Measurements from ENCODE around the gene PRR5L. TPM values are rescaled to one million over a fixed set of nuclear protein-coding genes. Genes with fewer than 3 reads are reported as not detected.

Gene PRR5L
- total and polyA plus RNA-seq, 5 experiments from 2014 or later = 0.50 to 21.3 (median 1.2) TPM

GRCh38 chr11:36354221-36355003, 58.3 kb downstream of the PRR5L start:
- POLR2A ChIA-PET = no interaction called here
- Mint-ChIP-seq H3K27me3 (peaks cover 15 to 74% (median 22%) of the 10 kb centered on the region in 5 donors), H3K9me3 (no peaks in the 10 kb centered on the region), H3K4me3 (no peak overlapping the region), H3K27ac (peak overlapping the region in 1 of 10 donors; percentile 9), H3K36me3 (no peaks in the 10 kb centered on the region), H3K4me1 (peaks cover 6 to 65% (median 9%) of the 10 kb centered on the region in 4 donors)
- ATAC-seq (no peak), DNase-seq (no peak)

- H3K36me3 Mint-ChIP-seq = no peaks in the 10 kb centered on the region
- ATAC-seq (no peak), DNase-seq (no peak)
- no peak overlapping the region for H3K4me3 Mint-ChIP-seq
- H3K9me3 Mint-ChIP-seq = no peaks in the 10 kb centered on the region
- H3K27me3 Mint-ChIP-seq = peaks cover 12 to 90% (median 29%) of the 10 kb centered on the region in 5 donors
- no peak overlapping the region for H3K27ac Mint-ChIP-seq
- POLR2A ChIA-PET = no interaction called here
- peaks cover 4 to 75% (median 12%) of the 10 kb centered on the region in 4 donors for H3K4me1 Mint-ChIP-seq
These were observed 60.1 kb downstream of the PRR5L start for GRCh38 chr11:36356201-36356600.

- Mint-ChIP-seq H3K27ac (no peak overlapping the region), H3K4me3 (no peak overlapping the region)
These were observed 61.7 kb downstream of the PRR5L start for GRCh38 chr11:36357831-36358230.

GRCh38 chr11:36358436-36358835, 62.3 kb downstream of the PRR5L start:
- Mint-ChIP-seq H3K4me3 (no peak overlapping the region), H3K27me3 (peaks cover 11 to 94% (median 35%) of the 10 kb centered on the region in 5 donors), H3K4me1 (peaks cover 3 to 79% (median 9%) of the 10 kb centered on the region in 4 donors), H3K9me3 (no peaks in the 10 kb centered on the region), H3K27ac (no peak overlapping the region), H3K36me3 (peaks cover 0 to 3% (median 0%) of the 10 kb centered on the region in 3 donors)
- POLR2A ChIA-PET = no interaction called here
- DNase-seq (no peak), ATAC-seq (no peak)

More at GRCh38 chr11:36357831-36358230, 61.7 kb downstream of the PRR5L start:
- POLR2A ChIA-PET = no interaction called here
- peaks cover 0 to 3% (median 0%) of the 10 kb centered on the region in 3 donors for H3K36me3 Mint-ChIP-seq
- ATAC-seq = no peak
- peaks cover 3 to 79% (median 13%) of the 10 kb centered on the region in 4 donors for H3K4me1 Mint-ChIP-seq
- no peak for DNase-seq
- H3K9me3 Mint-ChIP-seq = no peaks in the 10 kb centered on the region
- H3K27me3 Mint-ChIP-seq = peaks cover 13 to 94% (median 35%) of the 10 kb centered on the region in 5 donors

- no peaks in the 10 kb centered on the region for H3K9me3 Mint-ChIP-seq
- H3K4me1 Mint-ChIP-seq = peaks cover 3 to 77% (median 9%) of the 10 kb centered on the region in 4 donors
- no peak for DNase-seq
- peaks cover 0 to 3% (median 0%) of the 10 kb centered on the region in 3 donors for H3K36me3 Mint-ChIP-seq
- POLR2A ChIA-PET = no interaction called here
- no peak for ATAC-seq
- peak overlapping the region in 1 of 10 donors; percentile 24 for H3K4me3 Mint-ChIP-seq
- H3K27me3 Mint-ChIP-seq = peaks cover 7 to 90% (median 28%) of the 10 kb centered on the region in 5 donors
- peak overlapping the region in 2 of 10 donors; percentile 15 to 45 for H3K27ac Mint-ChIP-seq
These were observed 64.2 kb downstream of the PRR5L start for GRCh38 chr11:36360318-36360717.

GRCh38 chr11:36360826-36361415, 64.8 kb downstream of the PRR5L start:
- peak overlapping the region in 1 of 10 donors; percentile 5 for H3K4me3 Mint-ChIP-seq
- peaks cover 0 to 3% (median 0%) of the 10 kb centered on the region in 3 donors for H3K36me3 Mint-ChIP-seq
- POLR2A ChIA-PET = no interaction called here
- DNase-seq (no peak), ATAC-seq (no peak)
- H3K27ac Mint-ChIP-seq = peak overlapping the region in 2 of 10 donors; percentile 15 to 38
- no peaks in the 10 kb centered on the region for H3K9me3 Mint-ChIP-seq
- peaks cover 3 to 76% (median 9%) of the 10 kb centered on the region in 4 donors for H3K4me1 Mint-ChIP-seq
- peaks cover 7 to 91% (median 28%) of the 10 kb centered on the region in 5 donors for H3K27me3 Mint-ChIP-seq

GRCh38 chr11:36361472-36361871, 65.4 kb downstream of the PRR5L start:
- Mint-ChIP-seq H3K27ac (peak overlapping the region in 1 of 10 donors; percentile 52), H3K4me1 (peaks cover 3 to 70% (median 9%) of the 10 kb centered on the region in 4 donors), H3K27me3 (peaks cover 10 to 91% (median 28%) of the 10 kb centered on the region in 5 donors), H3K36me3 (peaks cover 0 to 3% (median 0%) of the 10 kb centered on the region in 3 donors), H3K4me3 (peak overlapping the region in 6 of 10 donors; percentile 6 to 58 (median 36)), H3K9me3 (no peaks in the 10 kb centered on the region)
- DNase-seq (no peak), ATAC-seq (no peak)
- POLR2A ChIA-PET = no interaction called here

GRCh38 chr11:36361901-36362391, 65.9 kb downstream of the PRR5L start:
- H3K27me3 Mint-ChIP-seq = peaks cover 13 to 91% (median 28%) of the 10 kb centered on the region in 5 donors
- peak overlapping the region in 6 of 10 donors; percentile 6 to 58 (median 36) for H3K4me3 Mint-ChIP-seq
- H3K27ac Mint-ChIP-seq = peak overlapping the region in 1 of 10 donors; percentile 52
- ATAC-seq = no peak
- no peaks in the 10 kb centered on the region for H3K9me3 Mint-ChIP-seq
- no peak for DNase-seq
- H3K4me1 Mint-ChIP-seq = peaks cover 3 to 65% (median 9%) of the 10 kb centered on the region in 4 donors
- H3K36me3 Mint-ChIP-seq = peaks cover 0 to 3% (median 0%) of the 10 kb centered on the region in 3 donors
- POLR2A ChIA-PET = no interaction called here

GRCh38 chr11:36362902-36363301, 66.8 kb downstream of the PRR5L start:
- H3K9me3 Mint-ChIP-seq = no peaks in the 10 kb centered on the region
- DNase-seq (no peak), ATAC-seq (no peak)
- no peak overlapping the region for H3K27ac Mint-ChIP-seq
- H3K4me1 Mint-ChIP-seq = peaks cover 3 to 56% (median 9%) of the 10 kb centered on the region in 4 donors
- H3K27me3 Mint-ChIP-seq = peaks cover 16 to 91% (median 31%) of the 10 kb centered on the region in 5 donors
- H3K4me3 Mint-ChIP-seq = no peak overlapping the region
- H3K36me3 Mint-ChIP-seq = peaks cover 0 to 3% (median 0%) of the 10 kb centered on the region in 3 donors
- POLR2A ChIA-PET = no interaction called here

- no peak overlapping the region for H3K4me3 Mint-ChIP-seq
- no peak for DNase-seq
- H3K4me1 Mint-ChIP-seq = peaks cover 3 to 50% (median 9%) of the 10 kb centered on the region in 4 donors
- POLR2A ChIA-PET = no interaction called here
- peaks cover 17 to 91% (median 31%) of the 10 kb centered on the region in 5 donors for H3K27me3 Mint-ChIP-seq
- no peak for ATAC-seq
- peaks cover 0 to 3% (median 0%) of the 10 kb centered on the region in 3 donors for H3K36me3 Mint-ChIP-seq
- H3K9me3 Mint-ChIP-seq = no peaks in the 10 kb centered on the region
- no peak overlapping the region for H3K27ac Mint-ChIP-seq
These were observed 67.5 kb downstream of the PRR5L start for GRCh38 chr11:36363361-36364268.

GRCh38 chr11:36364551-36365325, 68.7 kb downstream of the PRR5L start:
- Mint-ChIP-seq H3K27ac (no peak overlapping the region), H3K27me3 (peaks cover 21 to 82% (median 29%) of the 10 kb centered on the region in 5 donors)
- POLR2A ChIA-PET = no interaction called here

More at GRCh38 chr11:36364551-36365325, 68.7 kb downstream of the PRR5L start:
- Mint-ChIP-seq H3K4me3 (no peak overlapping the region), H3K9me3 (no peaks in the 10 kb centered on the region), H3K4me1 (peaks cover 3 to 45% (median 9%) of the 10 kb centered on the region in 4 donors), H3K36me3 (peaks cover 0 to 3% (median 0%) of the 10 kb centered on the region in 3 donors)
- no peak for DNase-seq
- ATAC-seq = no peak
